Transverse colon (tissue), 4 donors: ENCODE data around the gene SIGLEC1.

Source experiments
- EP300 ChIP-seq: sonication (generic); formaldehyde crosslinking; IDR thresholded peaks from one replicate; pipeline ENCODE4 v1.6.1; 2017; ENCODE audit warnings: antibody characterized with exemption, low read depth
- POLR2A ChIP-seq: fragments of 450-650 bp; IDR thresholded peaks from one replicate; pipeline ENCODE4 v1.6.1; 2016; ENCODE audit warnings: antibody characterized with exemption, mild to moderate bottlenecking, moderate library complexity
- POLR2AphosphoS5 ChIP-seq, 3 donors: sonication (generic); formaldehyde crosslinking; IDR thresholded peaks; one replicate each; pipeline ENCODE4 v1.6.1; 2016; ENCODE audit warnings: antibody characterized with exemption in 3 of 3
- TF ChIP-seq, protein P1 (sequence below), 5 experiments: fragments of 200-600 bp in 3 of 5; fragments of 450-650 bp in 2 of 5; sonication (generic) in 3 of 5; IDR thresholded peaks; 1 replicate in 2 of 5; 2 replicates in 3 of 5; pipeline ENCODE4 v1.5.1; 2016 to 2017; ENCODE audit warnings: antibody characterized with exemption in 5 of 5, inconsistent platforms in 3 of 5, mild to moderate bottlenecking in 2 of 5, moderate library complexity in 1 of 5

DNA sequence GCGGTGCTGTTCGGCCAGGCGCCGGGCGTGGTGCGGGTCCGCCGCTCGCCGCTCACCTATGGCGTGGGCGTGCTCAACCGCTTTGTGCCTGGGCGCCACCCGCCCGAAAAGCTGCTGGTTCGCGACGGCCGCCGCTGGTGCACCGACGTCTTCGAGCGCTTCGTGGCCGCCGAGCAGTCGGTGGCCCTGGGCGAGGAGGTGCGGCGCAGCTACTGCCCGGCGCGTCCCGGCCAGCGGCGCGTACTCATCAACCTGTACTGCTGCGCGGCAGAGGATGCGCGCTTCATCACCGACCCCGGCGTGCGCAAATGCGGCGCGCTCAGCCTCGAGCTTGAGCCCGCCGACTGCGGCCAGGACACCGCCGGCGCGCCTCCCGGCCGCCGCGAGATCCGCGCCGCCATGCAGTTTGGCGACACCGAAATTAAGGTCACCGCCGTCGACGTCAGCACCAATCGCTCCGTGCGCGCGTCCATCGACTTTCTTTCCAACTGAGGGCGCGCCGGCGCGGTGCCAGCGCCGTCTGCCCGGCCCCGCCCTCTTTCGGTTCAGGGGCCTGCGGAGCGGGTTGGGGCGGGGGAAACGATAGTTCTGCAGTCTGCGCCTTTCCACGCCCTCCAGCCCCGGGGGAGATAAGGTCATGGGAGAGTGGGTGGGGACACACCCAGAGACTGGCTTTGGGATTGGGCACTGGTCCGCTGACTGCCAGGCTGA, 39.4 kb upstream of the SIGLEC1 start:
- TF ChIP-seq, protein P1, sequence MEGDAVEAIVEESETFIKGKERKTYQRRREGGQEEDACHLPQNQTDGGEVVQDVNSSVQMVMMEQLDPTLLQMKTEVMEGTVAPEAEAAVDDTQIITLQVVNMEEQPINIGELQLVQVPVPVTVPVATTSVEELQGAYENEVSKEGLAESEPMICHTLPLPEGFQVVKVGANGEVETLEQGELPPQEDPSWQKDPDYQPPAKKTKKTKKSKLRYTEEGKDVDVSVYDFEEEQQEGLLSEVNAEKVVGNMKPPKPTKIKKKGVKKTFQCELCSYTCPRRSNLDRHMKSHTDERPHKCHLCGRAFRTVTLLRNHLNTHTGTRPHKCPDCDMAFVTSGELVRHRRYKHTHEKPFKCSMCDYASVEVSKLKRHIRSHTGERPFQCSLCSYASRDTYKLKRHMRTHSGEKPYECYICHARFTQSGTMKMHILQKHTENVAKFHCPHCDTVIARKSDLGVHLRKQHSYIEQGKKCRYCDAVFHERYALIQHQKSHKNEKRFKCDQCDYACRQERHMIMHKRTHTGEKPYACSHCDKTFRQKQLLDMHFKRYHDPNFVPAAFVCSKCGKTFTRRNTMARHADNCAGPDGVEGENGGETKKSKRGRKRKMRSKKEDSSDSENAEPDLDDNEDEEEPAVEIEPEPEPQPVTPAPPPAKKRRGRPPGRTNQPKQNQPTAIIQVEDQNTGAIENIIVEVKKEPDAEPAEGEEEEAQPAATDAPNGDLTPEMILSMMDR (IDR thresholded peaks at IDR 0.05): no peak
- TF ChIP-seq POLR2AphosphoS5 (IDR thresholded peaks at IDR 0.05) (no peak), POLR2A (no peak), EP300 (no peak)
